Stimulated activated CD4-positive, alpha-beta T cell treated with anti-CD3 and anti-CD28 coated beads, TNF-alpha, amount 100 ng/mL, for 48 hours (primary cell): ENCODE results near the gene C7orf25.

Experiments used
- DNase-seq, 3 donors: peaks; one replicate each; pipeline ENCODE4 v3.0.0-alpha.2; 2020; ENCODE audit warnings: low read depth in 3 of 3

Gene C7orf25

DNA sequence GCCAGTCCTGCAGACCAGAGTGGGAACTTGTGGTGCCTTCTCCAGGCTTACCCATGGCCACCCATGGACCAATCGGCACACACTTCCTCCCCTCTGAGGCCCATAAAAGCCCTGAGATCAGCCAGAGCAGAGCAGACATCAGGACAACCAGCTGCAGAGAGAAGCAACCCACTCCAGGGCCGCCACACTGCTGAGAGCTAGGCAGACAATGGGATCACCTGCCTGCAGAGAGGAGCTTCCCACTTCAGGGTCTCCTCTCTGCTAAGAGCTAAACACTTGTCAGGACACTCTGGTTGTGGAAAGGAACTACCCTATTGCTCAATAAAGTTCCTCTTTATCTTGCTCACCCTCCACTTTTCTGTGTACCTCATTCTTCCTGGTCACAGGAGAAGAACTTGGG is 34.0 kb downstream of the C7orf25 start:
- no peak for DNase-seq

- peak; percentile 23 to 57 (median 37) for DNase-seq
Observed at GRCh38 chr7:42876182-42877068, 35.4 kb downstream of the C7orf25 start.

GRCh38 chr7:42869131-42870020 is 42.5 kb downstream of the C7orf25 start:
- peak; percentile 26 to 51 (median 27) for DNase-seq

- DNase-seq, result no peak
Observed at GRCh38 chr7:42868480-42868879, 43.4 kb downstream of the C7orf25 start.
